Stimulated activated CD4-positive, alpha-beta T cell treated with anti-CD3 and anti-CD28 coated beads, Interleukin-4, amount 100 ng/mL, for 24 hours (primary cell): Measurements from ENCODE around the gene MYO1D.
"Not testable (repeated sequence)": the region's sequence is repeated elsewhere in the genome, so short reads cannot be mapped to it uniquely, and the experiment has no call there.

Experiments
- DNase-seq: peaks from one replicate; pipeline ENCODE4 v3.0.0-alpha.2; 2020

The MYO1D gene

DNA sequence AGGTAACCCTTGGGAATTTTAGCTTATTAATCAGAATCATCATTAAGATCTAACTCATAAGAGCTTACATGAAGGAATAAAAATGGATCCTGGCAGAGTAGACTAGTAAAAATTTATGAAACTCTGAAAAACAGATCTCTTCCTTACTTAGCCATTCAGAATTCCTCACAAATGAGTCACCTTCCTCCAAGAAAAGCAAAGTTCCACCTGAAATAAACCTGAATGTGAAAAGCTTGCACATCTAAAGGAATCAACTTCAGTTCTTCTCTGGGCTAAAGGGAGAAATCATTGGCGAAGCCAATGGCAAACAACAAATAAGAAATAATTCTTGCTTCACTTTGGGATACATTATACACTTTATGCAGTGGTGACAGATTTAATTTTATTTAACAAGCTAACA lies 22.7 kb downstream of the MYO1D start:
- DNase-seq = no peak

DNA sequence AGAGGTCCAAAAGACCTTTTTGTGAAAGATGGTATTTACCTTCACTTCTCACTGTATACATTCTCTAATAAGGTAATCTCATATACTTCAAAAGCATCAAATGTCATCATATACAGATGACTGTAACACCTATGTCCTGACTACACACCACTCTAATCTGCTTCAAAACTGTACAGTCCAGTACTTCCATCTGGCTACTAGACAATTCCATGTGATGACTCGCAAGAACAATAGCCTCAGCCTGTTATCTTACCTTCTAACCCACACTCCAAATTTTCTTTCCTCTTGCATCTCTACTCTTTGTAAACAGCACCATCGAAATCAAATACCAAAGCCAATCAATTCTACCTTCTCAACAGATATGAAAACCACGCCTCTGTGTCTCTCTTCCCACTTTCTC lies 24.1 kb downstream of the MYO1D start:
- no peak for DNase-seq

DNA sequence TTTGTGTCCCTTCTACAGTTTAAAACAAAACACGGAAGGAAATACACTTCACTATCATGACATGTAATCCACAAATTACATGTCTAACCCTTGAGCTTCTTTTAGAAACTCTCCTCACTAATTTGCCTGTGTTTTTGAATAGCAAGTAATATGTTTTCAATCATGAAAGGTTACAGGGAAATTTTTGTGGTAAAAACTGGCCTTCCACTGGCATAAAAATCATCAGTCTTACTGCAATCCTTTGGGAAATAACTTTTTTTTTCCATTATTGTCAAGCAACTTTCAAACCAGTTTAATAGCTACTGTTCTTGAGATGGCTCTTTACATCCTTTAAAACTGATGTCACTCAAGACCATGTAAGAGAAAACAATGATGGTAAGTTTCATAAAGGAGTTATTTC lies 27.0 kb downstream of the MYO1D start:
- DNase-seq = no peak

DNA sequence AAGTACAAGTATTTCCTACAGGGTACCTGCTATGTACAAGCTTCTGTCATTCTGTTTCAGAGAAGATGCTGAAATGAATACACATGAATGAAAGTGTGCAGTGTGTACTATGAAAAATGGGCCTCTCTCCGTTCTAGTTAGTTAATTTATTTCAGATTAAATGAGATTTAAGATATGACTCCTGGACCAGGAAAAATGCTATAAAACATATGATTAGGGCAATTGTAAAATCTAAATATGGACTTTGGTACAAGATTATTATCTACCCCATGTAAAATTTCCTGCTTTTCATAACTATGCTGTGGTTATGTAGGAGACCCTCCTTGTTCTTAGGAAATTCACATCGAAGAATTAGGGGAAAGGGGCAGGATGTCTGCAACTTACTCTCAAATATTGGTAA lies 28.9 kb downstream of the MYO1D start:
- no peak for DNase-seq

DNA sequence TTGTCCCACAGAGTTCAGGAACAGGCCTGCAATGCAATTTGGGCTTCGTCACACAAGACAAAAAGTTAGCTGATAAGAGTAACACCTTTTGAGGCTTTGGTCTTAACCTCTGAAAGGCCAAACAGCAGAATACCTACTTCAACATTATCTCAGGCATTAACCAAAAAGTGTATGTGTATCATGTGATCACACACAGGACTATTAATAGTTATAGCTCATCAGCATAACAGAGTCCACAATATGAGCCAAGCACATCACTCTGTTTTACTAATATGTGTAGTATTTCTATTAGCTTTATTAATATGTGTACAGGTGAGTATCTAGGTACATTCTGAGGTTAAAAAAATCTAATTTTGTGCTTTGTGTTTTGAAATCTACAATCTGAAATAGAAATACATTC lies 30.8 kb downstream of the MYO1D start:
- no peak for DNase-seq

DNA sequence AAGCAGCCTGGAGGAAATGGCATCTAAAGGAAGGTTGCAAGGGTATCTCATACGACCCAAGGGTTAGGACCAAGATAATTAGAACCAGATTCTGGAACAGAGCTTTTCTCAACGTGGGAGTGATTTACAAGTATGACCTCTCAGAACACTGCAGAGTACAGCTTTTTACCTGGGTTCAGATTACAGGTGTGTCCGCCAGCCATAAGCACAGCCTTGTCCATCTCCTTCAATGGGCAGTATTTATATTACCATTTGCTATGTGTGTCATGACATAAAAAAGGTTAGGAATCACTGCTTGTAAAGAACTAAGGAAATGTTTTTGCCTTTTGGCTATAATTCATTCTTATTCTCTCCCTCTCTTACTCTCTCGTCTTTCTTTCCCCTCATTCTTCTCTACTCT lies 36.7 kb downstream of the MYO1D start:
- DNase-seq = no peak

DNA sequence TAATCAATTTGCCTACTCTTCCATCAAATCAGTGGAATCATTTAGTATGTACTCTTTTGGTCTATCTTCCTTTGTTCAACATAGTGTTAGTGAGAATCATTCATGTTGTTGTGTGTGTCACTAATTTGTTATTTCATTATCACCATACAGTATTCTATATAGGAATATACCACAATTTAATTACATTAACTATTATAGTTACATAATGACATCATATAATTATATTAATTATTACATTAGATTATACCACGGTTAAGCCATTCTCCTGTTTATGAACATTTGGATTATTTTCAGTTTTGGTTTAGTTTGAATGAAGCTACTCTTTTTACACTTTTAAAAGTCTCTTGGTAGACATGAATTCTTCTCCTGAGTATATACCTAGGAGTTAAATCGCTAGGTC lies 40.4 kb downstream of the MYO1D start:
- no peak for DNase-seq

DNA sequence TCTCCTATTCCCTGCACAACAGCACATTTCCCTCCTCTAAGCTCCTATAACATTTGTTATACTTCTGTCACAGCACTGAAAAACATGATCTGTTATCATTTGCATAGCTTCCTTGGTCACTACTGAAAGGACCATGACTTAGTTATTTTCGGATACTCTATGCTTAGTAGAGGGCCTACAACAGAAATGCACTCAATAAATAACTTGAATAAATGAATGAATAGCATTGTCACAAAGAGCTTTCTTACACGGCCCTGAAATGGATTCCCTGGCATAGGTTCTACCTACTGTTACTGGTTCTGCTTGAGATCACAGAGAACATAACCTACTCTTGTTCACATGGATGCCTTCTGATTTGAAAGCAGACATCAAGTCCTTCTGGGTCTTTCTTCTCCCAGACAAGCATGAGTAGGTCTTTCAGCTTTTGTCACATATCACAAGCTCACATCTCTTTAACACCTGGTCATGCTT lies 41.6 kb downstream of the MYO1D start:
- DNase-seq = no peak

DNA sequence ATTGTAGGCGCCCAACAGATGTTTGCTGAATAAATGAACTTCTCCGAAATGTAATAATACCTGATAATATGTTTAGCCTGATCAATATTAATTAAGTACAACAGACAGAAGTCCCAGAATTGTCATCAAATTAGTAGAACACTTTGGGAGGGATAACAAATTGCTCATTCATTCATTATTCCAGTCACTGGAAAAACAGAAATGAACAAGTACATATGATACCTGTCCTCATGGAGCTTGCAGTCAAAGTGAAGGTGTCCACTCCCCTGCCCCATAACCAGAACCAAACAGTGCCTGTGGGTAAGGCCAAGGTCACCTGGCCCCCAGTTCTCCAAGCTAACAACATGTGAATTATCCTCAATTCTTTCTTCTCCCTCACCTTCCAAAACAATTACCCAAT lies 42.8 kb downstream of the MYO1D start:
- DNase-seq = no peak

DNA sequence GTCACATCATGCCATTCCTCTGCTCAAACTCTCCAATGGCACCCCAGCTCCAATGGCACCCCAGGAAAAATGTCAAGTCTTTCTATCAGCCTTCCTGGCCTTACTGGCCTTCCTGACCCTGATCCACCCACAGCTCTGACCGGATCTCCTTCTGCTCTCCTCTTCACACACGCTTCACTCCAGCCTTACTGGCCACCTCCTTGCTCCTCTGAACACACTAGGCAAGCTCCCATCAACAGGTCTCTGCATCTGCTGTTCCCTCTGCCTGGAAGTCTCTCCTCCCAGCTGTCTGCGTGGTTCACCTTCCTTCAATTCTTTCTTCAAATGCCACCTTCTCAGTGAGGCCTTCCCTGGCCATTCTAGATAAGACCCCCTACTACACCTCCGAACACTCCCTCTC lies 43.4 kb downstream of the MYO1D start:
- DNase-seq = no peak

DNA sequence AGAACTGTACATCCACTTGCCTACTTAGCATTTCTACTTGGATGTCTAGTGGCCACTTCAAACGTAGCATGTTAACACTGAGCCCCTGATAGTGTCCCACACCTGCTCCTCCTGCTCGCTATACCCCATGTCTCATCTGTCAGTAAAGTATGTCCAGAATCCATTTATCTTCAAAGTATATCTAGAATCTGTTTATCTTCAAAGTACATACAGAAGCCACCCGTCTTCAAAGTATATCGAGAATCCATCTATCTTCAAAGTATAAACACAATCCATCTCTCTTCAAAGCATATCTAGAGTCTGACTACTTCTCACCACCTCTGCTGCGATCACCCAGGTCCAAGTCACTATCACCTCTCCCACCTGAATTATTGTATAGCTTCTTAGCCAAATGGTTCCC lies 43.8 kb downstream of the MYO1D start:
- no peak for DNase-seq

DNA sequence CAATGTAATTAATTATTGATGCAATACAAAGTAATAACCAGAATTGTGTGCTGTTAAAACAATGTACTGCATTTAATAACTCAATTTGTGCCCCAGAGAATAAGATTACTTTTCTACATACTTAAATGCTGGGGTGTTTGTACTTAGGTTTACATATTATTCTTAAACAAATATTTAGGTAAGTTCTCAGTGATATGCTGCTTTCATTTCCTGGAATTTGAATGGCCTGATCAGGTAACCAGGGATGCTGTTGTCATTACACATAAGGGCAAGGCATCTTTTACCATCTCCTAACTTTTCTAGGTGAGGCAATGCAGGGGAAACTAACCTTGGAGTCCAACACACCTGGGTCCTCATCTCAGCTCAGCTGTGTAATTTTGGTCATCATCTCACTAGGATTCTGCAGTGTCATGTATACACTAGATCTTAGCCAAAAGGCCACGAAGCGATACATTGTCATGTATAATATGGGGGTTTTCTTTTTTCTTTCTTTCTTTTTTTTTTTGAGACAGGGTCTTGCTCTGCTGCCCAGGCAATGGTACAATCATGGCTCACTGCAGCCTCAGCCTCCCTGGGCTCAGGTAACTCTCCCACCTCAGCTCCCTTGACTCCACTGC lies 45.2 kb downstream of the MYO1D start:
- DNase-seq = no peak

DNA sequence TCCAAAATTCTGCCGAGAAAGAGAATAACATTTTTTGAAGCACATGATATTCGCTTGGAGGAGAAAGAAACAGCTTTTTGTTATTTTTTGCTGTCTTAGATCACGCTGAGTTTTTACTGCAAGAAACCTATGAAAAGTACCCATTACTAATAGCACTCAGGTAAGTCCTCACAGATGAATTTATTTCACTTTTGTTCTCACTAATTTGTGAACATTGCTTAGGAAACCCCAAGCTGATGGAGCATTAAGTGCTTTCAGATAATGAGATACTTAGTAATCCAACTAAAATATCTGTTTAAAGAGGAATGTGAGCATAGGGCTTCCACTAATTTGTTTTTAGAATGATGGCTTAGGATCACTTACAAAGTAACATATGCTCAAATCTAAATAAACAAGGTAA lies 45.7 kb downstream of the MYO1D start:
- DNase-seq = no peak

DNA sequence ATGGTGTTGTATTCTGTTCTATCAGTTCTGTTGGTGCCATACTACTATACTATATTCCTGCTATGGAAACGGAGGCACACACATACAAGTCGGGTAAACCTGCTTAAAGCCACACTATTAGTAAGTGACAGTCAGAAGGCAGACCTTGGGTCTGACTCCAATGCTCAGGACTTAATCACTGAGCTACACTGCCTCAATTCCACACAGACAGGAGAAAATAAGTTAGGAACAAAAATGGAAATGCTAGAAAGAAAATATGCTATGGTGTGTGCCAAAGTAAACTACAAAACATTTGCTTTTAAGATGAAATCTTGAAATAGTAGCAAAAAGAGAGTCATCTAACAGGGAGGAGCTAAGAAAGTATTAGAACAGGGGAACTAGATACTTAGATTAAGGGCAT lies 48.1 kb downstream of the MYO1D start:
- DNase-seq = no peak

DNA sequence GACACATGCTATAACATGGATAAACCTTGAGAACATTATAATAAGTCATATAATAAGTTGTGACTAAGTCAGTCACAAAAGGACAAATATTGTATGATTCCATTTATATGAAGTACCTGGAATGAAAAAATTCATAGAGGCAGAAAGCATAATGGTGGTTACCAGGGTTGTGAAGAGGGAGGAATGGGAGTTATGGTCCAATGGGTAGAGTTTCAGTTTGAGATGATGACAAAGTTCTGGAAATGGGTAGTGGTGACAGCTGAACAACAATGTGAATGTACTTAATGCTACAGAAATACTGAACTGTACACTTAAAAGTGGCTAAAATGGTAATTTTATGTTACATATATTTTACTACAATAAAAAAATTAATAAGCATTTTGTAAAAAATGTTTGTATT lies 49.7 kb downstream of the MYO1D start:
- DNase-seq = no peak

DNA sequence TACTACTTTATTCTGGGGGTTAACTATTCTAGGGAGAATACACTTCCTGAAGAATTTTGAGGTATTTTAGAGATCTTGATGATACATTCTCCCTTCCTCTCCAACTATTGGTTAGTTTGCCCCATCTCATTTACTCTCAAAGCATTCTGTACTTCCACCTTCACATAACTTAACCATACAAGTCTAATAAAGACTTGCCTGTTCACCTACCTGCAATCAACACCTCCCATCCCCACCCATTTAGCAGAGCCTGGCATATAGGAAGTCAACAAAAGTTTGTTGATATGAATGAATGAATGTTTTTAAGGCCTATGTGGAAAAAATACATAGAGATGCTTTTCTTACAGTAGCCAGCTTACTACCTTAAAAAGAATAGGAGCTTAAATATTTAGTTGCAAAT lies 50.8 kb downstream of the MYO1D start:
- DNase-seq = no peak

DNA sequence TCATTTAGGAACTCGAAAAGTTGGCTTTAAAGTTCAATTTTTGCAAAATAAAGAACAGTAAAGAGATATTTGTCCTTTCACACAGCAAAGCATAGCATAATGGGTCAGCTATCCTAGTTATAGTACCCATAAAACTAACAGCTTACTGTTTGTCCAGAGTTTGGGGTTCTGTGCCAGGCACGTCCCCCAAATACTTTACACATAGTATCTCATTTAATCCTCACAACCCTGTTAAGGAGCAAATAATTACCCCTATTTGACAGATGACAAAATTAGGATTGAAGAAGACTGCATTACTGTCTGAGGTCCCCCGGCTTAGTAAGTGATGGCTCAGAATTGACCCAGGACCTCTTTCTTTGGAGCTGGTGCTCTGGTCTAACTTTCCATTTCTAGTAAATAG lies 52.6 kb downstream of the MYO1D start:
- no peak for DNase-seq

DNA sequence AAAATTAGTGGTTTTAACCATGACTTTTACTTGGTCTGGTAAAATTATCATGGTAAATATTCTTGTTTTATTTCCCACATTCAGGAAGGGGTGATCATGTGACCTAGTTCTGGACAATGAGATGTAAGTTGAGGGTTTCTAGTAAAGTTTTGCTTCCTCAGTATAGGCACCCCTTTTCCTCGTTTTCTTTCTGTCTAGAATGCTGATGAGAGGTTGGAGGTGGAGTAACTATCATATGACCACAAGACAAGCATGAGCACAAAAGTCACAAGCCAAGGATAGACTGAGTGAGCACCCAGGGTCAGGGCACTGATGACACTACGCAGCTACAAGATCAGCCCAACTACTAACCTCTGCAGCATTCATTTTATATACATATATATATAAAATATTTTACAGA lies 53.9 kb downstream of the MYO1D start:
- DNase-seq = no peak

DNA sequence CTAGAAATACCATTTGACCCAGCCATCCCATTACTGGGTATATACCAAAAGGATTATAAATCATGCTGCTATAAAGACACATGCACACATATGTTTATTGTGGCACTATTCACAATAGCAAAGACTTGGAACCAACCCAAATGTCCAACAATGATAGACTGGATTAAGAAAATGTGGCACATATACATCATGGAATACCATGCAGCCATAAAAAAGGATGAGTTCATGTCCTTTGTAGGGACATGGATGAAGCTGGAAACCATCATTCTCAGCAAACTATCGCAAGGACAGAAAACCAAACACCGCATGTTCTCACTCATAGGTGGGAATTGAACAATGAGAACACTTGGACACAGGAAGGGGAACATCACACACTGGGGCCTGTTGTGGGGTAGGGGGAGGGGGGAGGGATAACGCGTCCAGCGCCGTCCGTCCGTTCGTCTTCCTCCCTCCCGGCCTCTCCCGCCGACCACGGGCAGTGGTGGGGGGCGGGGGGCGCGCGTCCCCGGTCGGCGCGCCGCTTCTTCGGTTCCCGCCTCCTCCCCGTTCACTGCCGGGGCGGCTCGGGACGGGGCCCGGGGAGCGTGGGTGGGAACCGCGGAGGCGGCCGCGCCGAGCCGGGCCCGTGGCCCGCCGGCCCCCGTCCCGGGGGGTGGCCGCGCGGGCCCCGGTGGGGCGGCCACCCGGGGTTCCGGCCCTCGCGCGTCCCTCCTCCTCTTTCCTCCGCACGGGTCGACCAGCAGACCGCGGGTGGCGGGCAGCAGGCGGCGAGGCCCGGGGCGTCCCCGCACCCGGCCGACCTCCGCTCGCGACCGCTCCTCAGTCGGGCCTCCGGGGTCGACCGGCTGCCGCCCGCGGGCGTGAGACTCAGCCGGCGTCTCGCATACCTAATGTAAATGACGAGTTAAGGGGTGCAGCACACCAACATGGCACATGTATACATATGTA lies 54.7 kb downstream of the MYO1D start:
- not testable (repeated sequence) for DNase-seq

DNA sequence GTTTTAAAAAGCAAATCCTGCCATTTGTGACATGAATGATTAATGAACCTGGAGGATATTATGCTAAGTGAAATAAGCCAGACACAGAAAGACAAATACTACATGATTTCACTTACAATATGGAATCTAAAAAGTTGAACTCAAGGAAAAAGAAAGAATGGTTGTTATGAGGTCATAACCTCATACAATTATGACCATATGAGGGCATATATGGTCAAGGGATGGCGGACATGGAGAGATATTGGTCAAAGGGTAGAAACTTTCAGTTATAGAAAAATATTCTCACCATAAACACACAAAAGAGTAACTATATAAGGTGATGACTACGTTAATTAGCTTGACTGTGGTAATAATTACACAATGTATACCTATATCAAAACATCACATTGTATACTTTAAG lies 56.5 kb downstream of the MYO1D start:
- no peak for DNase-seq

DNA sequence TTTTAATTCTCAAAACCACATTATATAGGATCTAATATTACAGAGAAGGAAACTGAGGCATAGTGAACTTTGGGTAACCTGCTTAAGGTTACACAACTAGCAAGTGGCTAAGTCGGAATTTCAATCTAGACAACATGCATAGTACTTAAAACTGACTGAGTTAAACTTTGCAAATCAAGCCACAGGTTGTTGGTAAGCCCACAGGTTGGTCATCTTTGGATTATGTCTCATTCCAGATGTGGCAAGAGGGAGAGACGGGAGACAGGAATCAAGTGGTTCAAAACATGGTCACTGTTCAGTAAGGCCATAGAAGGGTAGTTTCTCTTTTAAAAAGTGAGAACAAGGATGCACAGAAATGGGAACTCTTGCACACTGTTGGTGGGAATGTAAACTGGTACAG lies 57.1 kb downstream of the MYO1D start:
- no peak for DNase-seq

DNA sequence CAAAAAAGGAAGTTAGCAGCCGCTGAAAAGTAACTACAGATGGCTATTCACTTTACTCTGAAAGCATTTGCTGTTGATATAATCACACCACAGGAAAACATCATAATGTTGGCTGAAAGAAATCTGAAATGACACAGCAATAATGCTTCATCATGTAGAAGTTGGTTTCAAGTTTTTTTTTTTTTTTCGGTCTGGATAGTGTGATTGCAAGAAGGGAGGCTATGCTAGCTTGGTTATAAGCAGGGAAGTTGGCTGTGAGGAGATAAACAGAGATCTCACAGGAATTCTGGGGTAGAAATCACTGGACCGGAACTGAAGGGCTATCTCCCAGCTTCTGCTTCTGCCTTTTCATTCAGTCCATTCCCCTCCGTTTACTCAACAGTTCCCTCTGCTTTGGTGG lies 57.9 kb downstream of the MYO1D start:
- no peak for DNase-seq

DNA sequence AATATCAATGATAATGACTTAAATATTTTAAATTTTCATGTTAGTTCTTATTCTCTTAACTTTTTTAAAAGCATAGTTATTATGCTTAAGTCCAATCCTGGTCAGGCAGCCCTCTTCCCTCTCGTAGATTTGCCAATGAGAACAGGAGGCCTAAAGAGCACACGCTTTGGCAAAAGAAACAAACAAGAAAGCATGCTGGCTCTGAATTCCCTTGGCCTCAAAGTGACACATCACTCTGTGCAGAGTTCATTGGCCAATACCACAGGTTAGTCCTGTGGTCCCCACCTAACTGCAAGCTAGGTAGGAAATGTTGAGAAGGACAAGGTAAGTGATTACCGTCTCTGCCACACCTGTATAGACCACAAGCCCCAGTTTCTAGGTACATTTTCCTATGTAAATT lies 61.5 kb downstream of the MYO1D start:
- no peak for DNase-seq

DNA sequence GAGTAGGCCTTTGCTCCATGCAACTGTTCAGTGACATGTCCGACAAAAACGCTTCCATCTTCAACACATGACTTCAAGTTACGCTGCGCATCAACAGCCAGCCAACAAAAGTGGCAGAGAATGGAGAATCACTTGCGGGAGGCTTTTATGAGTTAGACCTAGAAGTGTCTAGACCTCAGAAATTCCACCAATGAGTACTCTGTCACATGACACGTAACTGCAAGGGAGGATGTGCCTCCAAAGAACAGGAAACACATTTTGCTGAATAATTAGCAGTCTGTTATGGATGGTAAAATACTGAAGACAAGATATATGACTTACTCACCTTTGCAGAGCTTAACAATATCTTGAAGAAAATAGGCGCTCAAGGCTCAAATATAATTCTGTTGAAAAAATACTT lies 62.1 kb downstream of the MYO1D start:
- DNase-seq = no peak

DNA sequence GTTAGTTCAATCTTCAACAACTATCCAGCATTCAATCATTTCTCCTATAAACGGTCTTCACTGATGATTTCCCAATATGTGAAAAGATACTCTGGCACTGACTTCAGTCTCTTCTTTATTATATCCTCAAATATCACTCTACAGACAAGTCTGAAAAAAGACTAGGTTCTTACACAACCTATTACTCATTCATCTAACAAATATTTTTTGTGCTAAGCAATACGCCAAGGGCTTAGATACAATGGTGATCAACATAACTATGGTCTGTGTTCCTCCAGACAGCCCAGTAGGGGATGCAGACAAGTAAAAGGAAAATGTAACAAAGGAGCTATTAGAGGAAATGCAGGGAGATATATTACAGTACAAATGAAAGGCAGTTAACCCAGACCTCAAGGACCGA lies 63.9 kb downstream of the MYO1D start:
- no peak for DNase-seq
